ENCODE measurements around the gene RPTOR. TPM values are rescaled to one million over a fixed set of nuclear protein-coding genes. Genes with fewer than 3 reads are reported as not detected.
"Not testable (repeated sequence)": the region's sequence is repeated elsewhere in the genome, so short reads cannot be mapped to it uniquely, and the experiment has no call there.

Gene RPTOR
- total RNA-seq, 1 donor from 2014 or later = 32.0 TPM

- Histone ChIP-seq H3K27me3 (ENCODE audit: insufficient read depth, low read length) (no peaks in the 10 kb centered on the region), H3K9ac (ENCODE audit: low read length) (no peak overlapping the region), H3K36me3 (ENCODE audit: insufficient read depth, low read length) (no peaks in the 10 kb centered on the region), H3K79me2 (ENCODE audit: insufficient read depth, low read length) (peaks cover 80% of the 10 kb centered on the region), H2AFZ (ENCODE audit: low read depth, low read length) (no peak overlapping the region), H3K4me3 (ENCODE audit: insufficient read depth, low read depth, low read length) (no peak overlapping the region), H3K4me2 (ENCODE audit: low read length) (no peak overlapping the region), H4K20me1 (ENCODE audit: insufficient read depth, low read length) (peaks cover 56% of the 10 kb centered on the region), H3K27ac (ENCODE audit: low read depth, low read length) (no peak overlapping the region), H3K9me3 (ENCODE audit: insufficient read depth, low read depth, low read length) (no peaks in the 10 kb centered on the region), H3K4me1 (ENCODE audit: insufficient read depth, low read length) (peaks cover 3% of the 10 kb centered on the region)
- no peak overlapping the region for H3K27ac Mint-ChIP-seq (ENCODE audit: unreplicated experiment)
- H3K4me3 Mint-ChIP-seq (ENCODE audit: unreplicated experiment) = no peak overlapping the region
- peaks cover 4% of the 10 kb centered on the region for H3K9me3 Mint-ChIP-seq (ENCODE audit: unreplicated experiment)
- H3K36me3 Mint-ChIP-seq (ENCODE audit: low read depth, unreplicated experiment) = peaks cover 2% of the 10 kb centered on the region
- FAIRE-seq = no peak
- H3K27me3 Mint-ChIP-seq (ENCODE audit: low read depth, unreplicated experiment) = no peaks in the 10 kb centered on the region
- no peak for DNase-seq (ENCODE audit: low read depth)
- H3K4me1 Mint-ChIP-seq (ENCODE audit: low read depth, unreplicated experiment) = peaks cover 22% of the 10 kb centered on the region
- TF ChIP-seq, protein P1, sequence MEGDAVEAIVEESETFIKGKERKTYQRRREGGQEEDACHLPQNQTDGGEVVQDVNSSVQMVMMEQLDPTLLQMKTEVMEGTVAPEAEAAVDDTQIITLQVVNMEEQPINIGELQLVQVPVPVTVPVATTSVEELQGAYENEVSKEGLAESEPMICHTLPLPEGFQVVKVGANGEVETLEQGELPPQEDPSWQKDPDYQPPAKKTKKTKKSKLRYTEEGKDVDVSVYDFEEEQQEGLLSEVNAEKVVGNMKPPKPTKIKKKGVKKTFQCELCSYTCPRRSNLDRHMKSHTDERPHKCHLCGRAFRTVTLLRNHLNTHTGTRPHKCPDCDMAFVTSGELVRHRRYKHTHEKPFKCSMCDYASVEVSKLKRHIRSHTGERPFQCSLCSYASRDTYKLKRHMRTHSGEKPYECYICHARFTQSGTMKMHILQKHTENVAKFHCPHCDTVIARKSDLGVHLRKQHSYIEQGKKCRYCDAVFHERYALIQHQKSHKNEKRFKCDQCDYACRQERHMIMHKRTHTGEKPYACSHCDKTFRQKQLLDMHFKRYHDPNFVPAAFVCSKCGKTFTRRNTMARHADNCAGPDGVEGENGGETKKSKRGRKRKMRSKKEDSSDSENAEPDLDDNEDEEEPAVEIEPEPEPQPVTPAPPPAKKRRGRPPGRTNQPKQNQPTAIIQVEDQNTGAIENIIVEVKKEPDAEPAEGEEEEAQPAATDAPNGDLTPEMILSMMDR (IDR thresholded peaks at IDR 0.05; ENCODE audit: insufficient read depth, low read depth, low read length) = no peak
- TF ChIP-seq EZH2 (IDR thresholded peaks at IDR 0.05; ENCODE audit: insufficient read depth, low read length) = no peak
These were observed 151.8 kb downstream of the RPTOR start for GRCh38 chr17:80696456-80696855.

GRCh38 chr17:80696964-80697363 is 152.3 kb downstream of the RPTOR start:
- Mint-ChIP-seq H3K27me3 (ENCODE audit: low read depth, unreplicated experiment) (no peaks in the 10 kb centered on the region), H3K27ac (ENCODE audit: unreplicated experiment) (no peak overlapping the region), H3K4me3 (ENCODE audit: unreplicated experiment) (no peak overlapping the region), H3K36me3 (ENCODE audit: low read depth, unreplicated experiment) (peaks cover 2% of the 10 kb centered on the region), H3K4me1 (ENCODE audit: low read depth, unreplicated experiment) (peaks cover 22% of the 10 kb centered on the region), H3K9me3 (ENCODE audit: unreplicated experiment) (peaks cover 3% of the 10 kb centered on the region)
- H3K4me1 ChIP-seq (ENCODE audit: insufficient read depth, low read length) = peaks cover 3% of the 10 kb centered on the region
- no peak overlapping the region for H2AFZ ChIP-seq (ENCODE audit: low read depth, low read length)
- TF ChIP-seq, protein P1 (IDR thresholded peaks at IDR 0.05; ENCODE audit: insufficient read depth, low read depth, low read length) = no peak
- no peak for TF ChIP-seq EZH2 (IDR thresholded peaks at IDR 0.05; ENCODE audit: insufficient read depth, low read length)
- no peak overlapping the region for H3K27ac ChIP-seq (ENCODE audit: low read depth, low read length)
- no peaks in the 10 kb centered on the region for H3K9me3 ChIP-seq (ENCODE audit: insufficient read depth, low read depth, low read length)
- DNase-seq (ENCODE audit: low read depth) (no peak), FAIRE-seq (no peak)
- H3K36me3 ChIP-seq (ENCODE audit: insufficient read depth, low read length) = no peaks in the 10 kb centered on the region
- H3K79me2 ChIP-seq (ENCODE audit: insufficient read depth, low read length) = peaks cover 80% of the 10 kb centered on the region
- H3K27me3 ChIP-seq (ENCODE audit: insufficient read depth, low read length) = no peaks in the 10 kb centered on the region
- no peak overlapping the region for H3K4me3 ChIP-seq (ENCODE audit: insufficient read depth, low read depth, low read length)
- H3K4me2 ChIP-seq (ENCODE audit: low read length) = no peak overlapping the region
- H3K9ac ChIP-seq (ENCODE audit: low read length) = no peak overlapping the region
- H4K20me1 ChIP-seq (ENCODE audit: insufficient read depth, low read length) = peaks cover 57% of the 10 kb centered on the region

DNA sequence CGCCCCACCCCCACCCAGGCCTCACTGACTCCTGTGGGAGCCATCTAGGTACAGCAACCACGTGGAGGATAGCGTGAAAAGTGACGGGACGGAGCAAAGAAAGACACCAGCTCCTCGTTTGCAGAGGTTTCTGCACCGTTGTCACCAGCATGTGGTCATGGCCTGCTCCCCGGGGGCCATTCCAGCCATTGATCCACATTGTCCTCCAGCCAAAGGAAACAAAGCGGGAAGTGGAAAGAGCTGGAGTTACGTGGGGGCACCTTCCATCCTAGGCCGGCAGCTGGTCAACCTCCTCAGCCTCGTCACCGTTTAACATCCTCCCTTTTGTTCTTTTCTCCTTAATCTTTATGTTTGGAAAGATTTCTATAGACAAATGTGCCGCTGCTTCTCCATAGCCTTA is 153.7 kb downstream of the RPTOR start:
- Mint-ChIP-seq H3K36me3 (ENCODE audit: low read depth, unreplicated experiment) (peaks cover 2% of the 10 kb centered on the region), H3K4me1 (ENCODE audit: low read depth, unreplicated experiment) (peaks cover 22% of the 10 kb centered on the region), H3K27ac (ENCODE audit: unreplicated experiment) (no peak overlapping the region), H3K4me3 (ENCODE audit: unreplicated experiment) (no peak overlapping the region), H3K9me3 (ENCODE audit: unreplicated experiment) (peaks cover 3% of the 10 kb centered on the region), H3K27me3 (ENCODE audit: low read depth, unreplicated experiment) (no peaks in the 10 kb centered on the region)
- no peak for FAIRE-seq
- peaks cover 75% of the 10 kb centered on the region for H3K79me2 ChIP-seq (ENCODE audit: insufficient read depth, low read length)
- H3K27ac ChIP-seq (ENCODE audit: low read depth, low read length) = no peak overlapping the region
- no peak for TF ChIP-seq EZH2 (IDR thresholded peaks at IDR 0.05; ENCODE audit: insufficient read depth, low read length)
- H3K27me3 ChIP-seq (ENCODE audit: insufficient read depth, low read length) = no peaks in the 10 kb centered on the region
- H3K36me3 ChIP-seq (ENCODE audit: insufficient read depth, low read length) = no peaks in the 10 kb centered on the region
- H3K4me2 ChIP-seq (ENCODE audit: low read length) = no peak overlapping the region
- no peak for DNase-seq (ENCODE audit: low read depth)
- H3K4me1 ChIP-seq (ENCODE audit: insufficient read depth, low read length) = peaks cover 3% of the 10 kb centered on the region
- H3K9me3 ChIP-seq (ENCODE audit: insufficient read depth, low read depth, low read length) = no peaks in the 10 kb centered on the region
- H2AFZ ChIP-seq (ENCODE audit: low read depth, low read length) = no peak overlapping the region
- no peak overlapping the region for H3K4me3 ChIP-seq (ENCODE audit: insufficient read depth, low read depth, low read length)
- H3K9ac ChIP-seq (ENCODE audit: low read length) = no peak overlapping the region
- H4K20me1 ChIP-seq (ENCODE audit: insufficient read depth, low read length) = peaks cover 62% of the 10 kb centered on the region

GRCh38 chr17:80699205-80699604 is 154.6 kb downstream of the RPTOR start:
- H3K27me3 ChIP-seq (ENCODE audit: insufficient read depth, low read length); DNase-seq (ENCODE audit: low read depth); H3K27ac Mint-ChIP-seq (ENCODE audit: unreplicated experiment); H3K4me2 ChIP-seq (ENCODE audit: low read length); H3K9me3 ChIP-seq (ENCODE audit: insufficient read depth, low read depth, low read length); H3K4me3 ChIP-seq (ENCODE audit: insufficient read depth, low read depth, low read length); H3K27me3 Mint-ChIP-seq (ENCODE audit: low read depth, unreplicated experiment); H3K9ac ChIP-seq (ENCODE audit: low read length); H3K27ac ChIP-seq (ENCODE audit: low read depth, low read length); H2AFZ ChIP-seq (ENCODE audit: low read depth, low read length); H3K4me1 ChIP-seq (ENCODE audit: insufficient read depth, low read length); H3K4me3 Mint-ChIP-seq (ENCODE audit: unreplicated experiment); H3K36me3 ChIP-seq (ENCODE audit: insufficient read depth, low read length); H3K9me3 Mint-ChIP-seq (ENCODE audit: unreplicated experiment); H3K36me3 Mint-ChIP-seq (ENCODE audit: low read depth, unreplicated experiment); FAIRE-seq: not testable (repeated sequence)
- H3K4me1 Mint-ChIP-seq (ENCODE audit: low read depth, unreplicated experiment) = peaks cover 22% of the 10 kb centered on the region
- Histone ChIP-seq H3K79me2 (ENCODE audit: insufficient read depth, low read length) (peaks cover 70% of the 10 kb centered on the region), H4K20me1 (ENCODE audit: insufficient read depth, low read length) (peaks cover 64% of the 10 kb centered on the region)
